22Rv1 (cell line): Measurements from ENCODE around the gene DRD4.
A peak's percentile ranks its signal among the peaks of the same experiment; 100 is the strongest.

Experiments used
- H3K27ac ChIP-seq: fragments of 450-650 bp; 2 replicates; pipeline ENCODE4 v1.5.1; 2017
- ZFX ChIP-seq: fragments of 450-650 bp; IDR thresholded peaks from 2 replicates; pipeline ENCODE4 v1.6.1; 2017; ENCODE audit warnings: antibody characterized with exemption, borderline replicate concordance
- TF ChIP-seq, protein P1 (sequence below): fragments of 450-650 bp; IDR thresholded peaks from 2 replicates; pipeline ENCODE4 v1.5.1; 2017; ENCODE audit warnings: mild to moderate bottlenecking

The DRD4 gene

DNA sequence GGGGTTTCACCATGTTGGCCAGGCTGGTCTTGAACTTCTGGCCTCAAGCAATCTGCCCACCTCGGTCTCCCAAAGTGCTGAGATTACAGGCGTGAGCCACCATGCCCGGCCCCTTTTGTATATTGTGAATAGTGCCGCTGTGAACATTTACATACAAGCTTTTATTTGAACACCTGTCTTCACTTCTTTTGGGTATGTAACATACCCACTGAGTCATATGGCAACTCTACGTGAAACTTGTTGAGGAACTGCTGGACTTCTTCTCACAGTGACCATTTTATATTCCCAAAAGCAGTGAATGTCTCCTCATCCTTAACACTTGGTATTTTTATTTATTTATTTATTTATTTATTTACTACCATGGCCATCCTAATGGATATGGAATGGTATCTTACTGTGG is 6.2 kb upstream of the DRD4 start:
- TF ChIP-seq, protein P1, sequence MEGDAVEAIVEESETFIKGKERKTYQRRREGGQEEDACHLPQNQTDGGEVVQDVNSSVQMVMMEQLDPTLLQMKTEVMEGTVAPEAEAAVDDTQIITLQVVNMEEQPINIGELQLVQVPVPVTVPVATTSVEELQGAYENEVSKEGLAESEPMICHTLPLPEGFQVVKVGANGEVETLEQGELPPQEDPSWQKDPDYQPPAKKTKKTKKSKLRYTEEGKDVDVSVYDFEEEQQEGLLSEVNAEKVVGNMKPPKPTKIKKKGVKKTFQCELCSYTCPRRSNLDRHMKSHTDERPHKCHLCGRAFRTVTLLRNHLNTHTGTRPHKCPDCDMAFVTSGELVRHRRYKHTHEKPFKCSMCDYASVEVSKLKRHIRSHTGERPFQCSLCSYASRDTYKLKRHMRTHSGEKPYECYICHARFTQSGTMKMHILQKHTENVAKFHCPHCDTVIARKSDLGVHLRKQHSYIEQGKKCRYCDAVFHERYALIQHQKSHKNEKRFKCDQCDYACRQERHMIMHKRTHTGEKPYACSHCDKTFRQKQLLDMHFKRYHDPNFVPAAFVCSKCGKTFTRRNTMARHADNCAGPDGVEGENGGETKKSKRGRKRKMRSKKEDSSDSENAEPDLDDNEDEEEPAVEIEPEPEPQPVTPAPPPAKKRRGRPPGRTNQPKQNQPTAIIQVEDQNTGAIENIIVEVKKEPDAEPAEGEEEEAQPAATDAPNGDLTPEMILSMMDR = no peak
- no peak for TF ChIP-seq ZFX
- H3K27ac ChIP-seq = no peak overlapping the region

DNA sequence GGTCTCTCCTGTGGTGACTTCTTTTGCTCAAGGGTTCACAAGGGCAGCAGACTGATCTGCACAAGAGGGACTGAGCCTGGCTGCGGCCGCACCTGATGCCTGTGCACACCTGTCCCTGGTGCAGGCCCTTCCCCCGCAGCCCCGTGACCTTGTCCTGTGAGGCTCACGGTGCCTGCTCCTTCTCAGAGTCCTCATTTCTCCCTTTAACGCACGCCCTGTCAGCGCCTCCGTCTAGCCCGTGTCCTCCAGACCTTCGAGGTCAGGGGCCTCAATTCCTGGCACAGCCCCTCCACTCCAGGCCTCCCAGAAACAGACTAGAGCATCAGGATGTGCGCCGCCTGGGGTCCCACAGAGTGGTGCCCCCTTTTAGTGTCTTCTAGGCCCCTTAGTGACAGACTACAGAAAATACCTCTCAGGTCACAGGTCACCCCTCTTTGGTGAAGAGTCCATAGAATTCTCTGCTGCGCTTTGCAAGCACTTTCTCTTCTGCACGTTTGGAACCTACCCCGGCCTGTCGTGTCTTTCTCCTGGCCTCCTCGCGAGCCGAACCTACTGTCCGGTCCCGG is 1.0 kb upstream of the DRD4 start:
- H3K27ac ChIP-seq = no peak overlapping the region
- TF ChIP-seq, protein P1 = no peak
- TF ChIP-seq ZFX = no peak

DNA sequence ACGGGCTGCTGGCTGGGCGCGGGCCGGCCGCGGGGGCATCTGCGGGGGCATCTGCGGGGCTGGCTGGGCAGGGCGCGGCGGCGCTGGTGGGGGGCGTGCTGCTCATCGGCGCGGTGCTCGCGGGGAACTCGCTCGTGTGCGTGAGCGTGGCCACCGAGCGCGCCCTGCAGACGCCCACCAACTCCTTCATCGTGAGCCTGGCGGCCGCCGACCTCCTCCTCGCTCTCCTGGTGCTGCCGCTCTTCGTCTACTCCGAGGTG is 194 bp downstream of the DRD4 start:
- H3K27ac ChIP-seq = no peak overlapping the region
- TF ChIP-seq, protein P1 = no peak
- no peak for TF ChIP-seq ZFX

DNA sequence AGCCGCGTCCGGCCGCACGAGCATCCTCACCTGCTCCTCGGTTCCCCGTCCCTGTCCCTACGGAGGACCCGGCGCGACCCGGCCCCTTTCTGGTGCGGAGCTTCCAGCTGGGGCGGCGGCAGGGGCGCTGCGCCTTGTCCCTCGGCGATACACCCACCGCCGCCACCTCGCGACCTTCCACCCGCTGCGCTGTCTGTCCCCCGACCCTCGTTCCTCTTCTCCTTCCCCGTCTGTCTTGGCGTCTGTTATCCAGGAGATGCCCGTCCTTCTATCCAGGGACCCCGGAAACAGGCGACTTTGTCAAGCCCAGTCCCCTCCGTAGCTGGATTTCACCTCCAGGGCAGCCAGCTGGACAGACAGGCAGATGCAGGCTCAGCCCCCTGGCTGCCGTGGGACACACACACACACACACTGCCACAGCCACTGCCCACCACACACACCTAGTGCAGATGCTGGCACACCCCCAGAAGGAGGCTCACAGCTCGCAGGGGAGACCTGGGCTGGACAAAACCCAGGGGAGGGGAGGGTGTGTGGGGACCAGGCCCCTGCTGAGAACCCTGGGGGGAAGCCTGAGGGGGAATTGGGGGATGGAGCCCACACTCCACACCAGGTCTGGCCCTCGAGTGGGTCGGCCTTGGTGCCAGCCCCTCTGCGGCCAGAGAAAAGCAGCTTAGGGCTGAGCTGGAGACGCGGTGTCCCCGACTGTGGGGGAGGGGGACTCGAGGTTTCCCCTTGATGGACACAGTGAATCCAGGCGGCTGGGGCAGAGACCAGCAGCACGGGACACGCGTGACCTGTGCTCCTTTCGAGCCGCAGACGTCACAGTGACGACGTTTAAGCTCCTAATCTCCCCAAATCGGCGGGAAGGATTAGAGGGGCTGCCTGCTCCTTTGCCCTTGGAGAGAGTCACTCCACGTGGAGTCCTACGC is 788 bp downstream of the DRD4 start:
- TF ChIP-seq, protein P1 = no peak
- TF ChIP-seq ZFX = no peak
- peak overlapping the region; percentile 12; the same call in 1 of the 2 replicates for H3K27ac ChIP-seq

DNA sequence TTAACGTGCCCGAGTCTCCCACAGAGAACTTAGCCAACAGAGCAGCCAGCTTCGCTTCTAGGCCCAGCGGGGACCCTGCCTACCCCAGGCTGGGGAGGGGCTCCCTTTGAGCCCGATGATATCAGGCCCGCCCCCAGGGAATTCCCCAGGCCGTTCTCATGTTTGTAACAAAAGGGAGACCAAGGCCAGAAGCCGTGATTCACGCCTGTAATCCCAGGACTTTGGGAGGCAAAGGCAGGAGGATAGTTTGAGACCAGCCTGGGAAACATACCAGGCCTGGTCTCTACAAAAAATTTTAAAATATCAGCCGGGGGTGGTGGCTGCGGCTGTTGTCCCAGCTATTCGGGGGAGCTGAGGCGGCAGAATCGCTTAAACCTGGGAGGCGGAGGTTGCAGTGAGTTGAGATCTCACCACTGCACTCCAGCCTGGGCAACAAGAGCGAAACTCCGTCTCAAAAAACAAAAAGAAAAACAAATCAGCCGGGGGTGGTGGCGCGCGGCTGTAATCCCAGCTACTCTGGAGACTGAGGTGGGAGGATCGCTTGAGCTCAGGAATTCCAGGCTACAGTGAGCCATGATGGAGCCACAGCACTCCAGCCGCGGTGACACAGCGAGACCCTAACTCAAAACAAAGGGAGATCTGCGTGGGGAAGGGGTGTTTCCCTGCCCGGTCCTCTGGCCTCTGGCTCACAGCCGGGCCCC is 1.7 kb downstream of the DRD4 start:
- TF ChIP-seq, protein P1 = no peak
- TF ChIP-seq ZFX = no peak
- peak overlapping the region; percentile 12; the same call in 1 of the 2 replicates for H3K27ac ChIP-seq

DNA sequence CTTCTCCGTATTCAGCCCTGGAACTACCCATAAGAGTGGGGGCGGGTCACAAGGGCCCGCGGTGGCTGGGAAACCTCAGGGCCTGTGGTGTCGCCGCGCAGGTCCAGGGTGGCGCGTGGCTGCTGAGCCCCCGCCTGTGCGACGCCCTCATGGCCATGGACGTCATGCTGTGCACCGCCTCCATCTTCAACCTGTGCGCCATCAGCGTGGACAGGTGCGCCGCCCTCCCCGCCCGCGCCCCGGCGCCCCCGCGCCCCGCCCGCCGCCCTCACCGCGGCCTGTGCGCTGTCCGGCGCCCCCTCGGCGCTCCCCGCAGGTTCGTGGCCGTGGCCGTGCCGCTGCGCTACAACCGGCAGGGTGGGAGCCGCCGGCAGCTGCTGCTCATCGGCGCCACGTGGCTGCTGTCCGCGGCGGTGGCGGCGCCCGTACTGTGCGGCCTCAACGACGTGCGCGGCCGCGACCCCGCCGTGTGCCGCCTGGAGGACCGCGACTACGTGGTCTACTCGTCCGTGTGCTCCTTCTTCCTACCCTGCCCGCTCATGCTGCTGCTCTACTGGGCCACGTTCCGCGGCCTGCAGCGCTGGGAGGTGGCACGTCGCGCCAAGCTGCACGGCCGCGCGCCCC is 2.4 kb downstream of the DRD4 start:
- H3K27ac ChIP-seq = no peak overlapping the region
- no peak for TF ChIP-seq ZFX
- TF ChIP-seq, protein P1 = no peak
